NCI-H2029 treated with DMSO at 0.1 percent for 48 hours (cell line): ENCODE measurements around the gene BPIFB1.

Source experiments
- DNase-seq: peaks from one replicate; lab custom pipeline; 2025; lab: John Stamatoyannopoulos, UW

The BPIFB1 gene

GRCh38 chr20:33282991-33283555 is at the start of gene BPIFB1:
Gene BPIFB1 (plus strand): TSS chr20:33283214. CDS start chr20:33286074, 2,860 bp downstream.
- no peak for DNase-seq

GRCh38 chr20:33234050-33234449 is 49.0 kb upstream of the BPIFB1 start:
- no peak for DNase-seq

GRCh38 chr20:33235696-33236095 is 47.3 kb upstream of the BPIFB1 start, which contains the start of gene BPIFA1:
Gene BPIFA1 (plus strand): TSS chr20:33235996. CDS start chr20:33237712, 1,716 bp downstream.
- no peak for DNase-seq

- no peak for DNase-seq
Observed at GRCh38 chr20:33236351-33236750, 46.7 kb upstream of the BPIFB1 start.

- no peak for DNase-seq
Observed at GRCh38 chr20:33237989-33238388, 45.0 kb upstream of the BPIFB1 start.

- no peak for DNase-seq
Observed at GRCh38 chr20:33239418-33239817, 43.6 kb upstream of the BPIFB1 start.

GRCh38 chr20:33239979-33240736 is 42.9 kb upstream of the BPIFB1 start:
- no peak for DNase-seq

- no peak for DNase-seq
Observed at GRCh38 chr20:33240923-33241322, 42.1 kb upstream of the BPIFB1 start.

GRCh38 chr20:33242319-33243100 is 40.5 kb upstream of the BPIFB1 start:
- no peak for DNase-seq

- no peak for DNase-seq
Observed at GRCh38 chr20:33246077-33246476, 36.9 kb upstream of the BPIFB1 start.

- DNase-seq = no peak
Observed at GRCh38 chr20:33249456-33249855, 33.6 kb upstream of the BPIFB1 start.

- no peak for DNase-seq
Observed at GRCh38 chr20:33250666-33251065, 32.3 kb upstream of the BPIFB1 start.

- peak; percentile 97 for DNase-seq
Observed at GRCh38 chr20:33251496-33251895, 31.5 kb upstream of the BPIFB1 start.

GRCh38 chr20:33252460-33252859 is 30.6 kb upstream of the BPIFB1 start:
- DNase-seq = no peak

GRCh38 chr20:33255005-33255404 is 28.0 kb upstream of the BPIFB1 start:
- DNase-seq = no peak

- no peak for DNase-seq
Observed at GRCh38 chr20:33257237-33257636, 25.8 kb upstream of the BPIFB1 start.

- DNase-seq = no peak
Observed at GRCh38 chr20:33259371-33259770, 23.6 kb upstream of the BPIFB1 start.

- DNase-seq = no peak
Observed at GRCh38 chr20:33261465-33261864, 21.5 kb upstream of the BPIFB1 start.

- peak; percentile 31 for DNase-seq
Observed at GRCh38 chr20:33262658-33263065, 20.4 kb upstream of the BPIFB1 start.

- DNase-seq = no peak
Observed at GRCh38 chr20:33263784-33264183, 19.2 kb upstream of the BPIFB1 start.

- no peak for DNase-seq
Observed at GRCh38 chr20:33267701-33268100, 15.3 kb upstream of the BPIFB1 start.

- no peak for DNase-seq
Observed at GRCh38 chr20:33272155-33272873, 10.7 kb upstream of the BPIFB1 start.
